ENCODE measurements around the gene PRKAA1.
"Not testable (repeated sequence)": the region's sequence is repeated elsewhere in the genome, so short reads cannot be mapped to it uniquely, and the experiment has no call there.

The PRKAA1 gene

DNA sequence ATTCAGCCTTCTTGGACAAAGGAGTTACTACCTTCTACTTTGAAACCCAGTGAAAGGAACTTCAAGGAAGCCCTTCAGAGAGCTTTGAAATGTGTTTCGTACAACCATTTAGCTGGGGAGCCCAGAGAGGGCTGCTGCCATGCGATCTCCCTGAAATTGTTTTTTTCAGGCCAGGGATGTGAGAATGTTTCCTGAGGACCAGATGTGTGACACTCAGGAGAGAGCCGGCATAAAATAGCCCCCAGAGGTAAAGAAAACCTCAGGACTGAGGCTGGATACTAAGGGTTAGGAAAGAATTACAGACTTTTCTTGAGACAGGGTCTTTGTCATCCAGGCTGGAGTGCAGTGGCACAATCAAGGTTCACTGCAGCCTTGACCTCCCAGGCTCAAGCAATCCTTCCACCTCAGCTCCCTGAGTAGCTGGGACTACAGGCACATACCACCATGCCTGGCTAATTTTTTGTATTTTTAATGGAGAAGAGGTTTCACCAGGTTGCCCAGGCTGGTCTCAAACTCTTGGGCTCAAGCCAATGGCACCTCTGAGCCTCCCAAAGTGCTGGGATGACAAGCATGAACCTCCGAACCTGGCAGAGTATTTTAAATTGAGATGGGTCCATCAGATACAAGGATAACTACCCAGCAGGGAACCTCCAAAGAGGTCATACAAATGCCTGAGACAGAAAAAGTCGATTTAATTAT, 28.5 kb upstream of the PRKAA1 start:
- in situ Hi-C loops (cut with MboI; ENCODE audit: low sequenced_read_pairs) = no loop called here

DNA sequence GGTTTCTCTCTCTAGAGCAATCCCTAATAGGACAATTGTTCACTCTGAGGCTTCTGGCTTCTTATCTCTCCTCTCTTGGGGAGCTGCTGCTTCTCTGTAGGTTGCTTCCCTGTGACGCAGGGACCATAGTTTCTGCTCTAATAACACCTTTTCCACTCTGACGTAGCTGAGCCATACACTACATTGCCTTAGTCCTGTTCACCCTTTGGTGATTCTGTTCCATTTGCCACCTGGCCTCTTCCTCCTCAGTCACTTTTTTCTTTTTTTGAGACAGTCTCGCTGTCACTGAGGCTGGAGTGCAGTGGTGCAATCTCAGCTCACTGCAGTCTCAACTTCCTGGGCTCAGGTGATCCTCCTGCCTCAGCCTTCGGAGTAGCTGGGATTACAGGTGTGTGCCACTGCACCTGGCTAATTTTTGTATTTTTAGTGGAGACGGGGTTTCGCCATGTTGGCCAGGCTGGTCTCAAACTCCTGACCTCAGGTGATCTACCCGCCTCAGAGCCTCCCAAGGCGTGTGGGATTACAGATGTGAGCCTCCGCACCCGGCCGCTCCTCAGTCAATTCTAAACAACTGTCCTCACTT, 27.4 kb upstream of the PRKAA1 start:
- in situ Hi-C loops (cut with MboI; ENCODE audit: low sequenced_read_pairs) = not testable (repeated sequence)

DNA sequence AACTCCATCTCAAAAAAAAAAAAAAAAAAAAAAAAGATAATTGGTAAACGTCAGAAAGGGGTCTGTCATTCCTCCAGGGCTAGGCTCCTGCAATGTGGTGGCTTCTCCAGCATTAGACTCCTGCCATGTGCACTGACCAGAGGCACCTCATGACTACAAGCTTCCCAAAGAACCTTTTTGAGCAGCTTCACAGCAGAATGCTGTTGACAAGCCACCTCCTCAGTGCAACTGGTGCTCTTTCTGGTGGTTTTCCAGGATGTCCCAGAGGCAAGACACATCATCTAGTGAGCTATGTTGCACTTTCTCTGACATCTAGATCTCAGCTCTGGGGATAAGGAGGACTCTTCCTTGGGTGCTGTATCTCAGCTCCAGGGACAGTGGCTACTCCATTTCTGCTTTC, 25.3 kb upstream of the PRKAA1 start:
- in situ Hi-C loops (cut with MboI; ENCODE audit: low sequenced_read_pairs) = no loop called here

DNA sequence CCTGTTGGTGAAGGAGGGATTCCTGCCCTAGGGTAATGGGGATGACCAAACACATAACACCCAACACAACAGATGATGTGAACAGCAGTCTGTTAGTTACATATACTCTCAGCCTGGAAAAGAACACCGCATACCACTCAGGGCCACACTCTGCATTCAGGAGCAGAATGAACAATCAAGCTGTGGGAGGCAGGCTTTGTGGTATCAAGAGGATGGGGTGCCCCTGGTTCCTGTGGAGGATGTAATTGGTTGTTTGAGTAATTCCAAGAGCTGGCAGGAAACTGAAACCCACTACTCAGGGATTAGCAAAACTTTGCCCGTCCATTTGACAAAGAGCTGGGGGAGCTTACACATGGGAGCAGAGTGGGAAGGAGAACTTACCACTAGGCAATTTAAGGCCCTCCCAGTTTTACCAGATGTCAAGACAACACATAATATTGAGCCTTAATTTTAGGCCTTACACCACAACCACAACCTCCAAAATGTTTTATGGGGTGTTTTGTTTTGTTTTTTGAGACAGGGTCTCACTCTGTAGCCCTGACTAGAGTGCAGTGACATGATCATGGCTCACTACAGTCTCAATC, 15.6 kb upstream of the PRKAA1 start:
- in situ Hi-C loops (cut with MboI; ENCODE audit: low sequenced_read_pairs) = no loop called here

DNA sequence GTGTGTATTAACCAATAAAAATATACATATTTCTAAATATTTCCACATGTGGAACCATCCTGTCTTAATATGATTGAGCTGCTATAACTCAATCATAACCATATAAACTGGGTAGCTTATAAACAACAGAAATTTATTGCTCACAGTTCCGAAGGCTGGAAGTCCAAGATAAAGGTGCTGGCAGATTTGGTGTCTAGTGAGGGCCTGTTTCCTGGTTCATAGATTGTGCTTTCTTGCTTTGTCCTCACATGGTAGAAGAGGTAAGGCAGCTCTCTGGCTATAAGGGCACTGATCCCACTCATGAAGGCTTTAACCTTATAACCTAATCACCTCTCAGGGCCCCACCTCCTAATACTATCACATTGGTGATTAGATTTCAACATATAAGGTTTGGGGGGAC, 14.0 kb upstream of the PRKAA1 start:
- in situ Hi-C loops (cut with MboI; ENCODE audit: low sequenced_read_pairs) = no loop called here

DNA sequence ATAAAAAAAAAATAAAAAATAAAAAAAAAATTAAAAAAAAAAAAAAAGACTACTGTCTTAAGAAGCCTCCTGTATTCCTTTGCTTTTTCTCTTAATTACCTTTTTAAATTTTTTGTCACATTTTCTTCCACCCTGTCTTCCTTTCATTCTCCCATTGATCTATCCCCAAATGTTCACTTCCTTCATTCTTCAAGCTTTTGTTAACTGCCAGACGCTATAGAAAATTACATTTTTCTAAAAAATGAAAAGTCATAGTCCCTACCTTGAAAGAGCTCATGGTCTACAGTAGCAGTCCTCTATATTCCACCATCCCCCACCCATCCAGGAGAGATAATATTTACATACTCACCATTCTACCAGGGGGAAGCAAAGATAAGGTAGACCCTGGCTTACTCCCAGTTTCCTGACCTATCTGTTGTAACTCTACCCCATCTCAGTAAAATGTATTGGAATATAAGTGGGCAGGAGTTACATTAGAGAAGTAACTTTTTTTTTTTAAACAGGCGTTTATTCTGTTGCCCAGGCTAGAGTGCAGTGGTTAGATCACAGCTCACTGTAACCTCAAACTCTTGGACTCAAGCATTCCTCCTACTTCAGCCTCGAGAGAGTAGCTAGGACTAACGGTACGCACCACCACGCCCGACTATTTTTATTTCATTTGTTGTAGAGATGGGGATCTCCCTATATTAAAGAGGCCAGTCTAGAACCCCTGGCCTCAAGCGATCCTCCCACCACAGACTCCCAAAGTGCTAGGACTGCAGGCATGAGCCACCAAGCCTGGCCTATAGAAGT, 3.8 kb upstream of the PRKAA1 start:
- in situ Hi-C loops (cut with MboI; ENCODE audit: low sequenced_read_pairs) = no loop called here

DNA sequence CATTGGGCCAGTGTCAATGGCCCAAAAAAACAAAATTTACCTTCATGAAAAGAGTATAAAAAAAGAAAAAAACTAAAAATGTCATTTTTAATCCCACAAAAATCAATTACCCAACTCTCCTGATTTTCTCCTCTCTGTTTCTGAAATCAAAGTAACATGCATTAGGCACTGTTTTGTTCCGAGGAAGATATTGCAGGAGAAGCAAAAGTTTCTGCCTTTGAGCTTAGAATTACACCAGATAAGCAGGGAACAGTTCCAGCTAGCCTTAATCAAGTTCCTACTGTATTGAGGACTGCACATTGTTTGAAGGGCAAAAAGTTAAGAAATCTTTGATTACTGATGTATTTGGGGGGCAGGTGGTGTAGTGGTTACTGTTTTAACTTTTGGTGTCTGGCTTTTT, 1.1 kb upstream of the PRKAA1 start:
- in situ Hi-C loops (cut with MboI; ENCODE audit: low sequenced_read_pairs) = no loop called here

DNA sequence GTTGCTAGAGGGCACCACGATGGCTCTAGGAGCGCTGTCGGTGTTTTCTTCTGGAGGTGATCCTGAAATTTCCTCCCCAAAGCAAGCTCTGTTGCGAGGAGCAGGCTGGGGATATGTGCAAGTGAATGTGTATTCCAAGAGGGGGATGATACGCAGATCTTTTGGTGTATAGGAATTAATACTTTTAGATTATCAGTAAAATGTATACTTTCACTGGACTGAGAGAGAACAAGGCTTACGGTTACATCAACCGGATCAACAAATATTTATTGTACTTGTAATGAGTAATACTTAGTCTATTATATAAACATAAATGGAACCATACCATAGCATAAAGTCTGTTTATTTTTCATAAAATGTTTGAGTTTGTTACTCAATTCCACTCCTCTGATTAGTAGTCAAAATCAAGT, 632 bp upstream of the PRKAA1 start:
- in situ Hi-C loops (cut with MboI; ENCODE audit: low sequenced_read_pairs) = no loop called here

DNA sequence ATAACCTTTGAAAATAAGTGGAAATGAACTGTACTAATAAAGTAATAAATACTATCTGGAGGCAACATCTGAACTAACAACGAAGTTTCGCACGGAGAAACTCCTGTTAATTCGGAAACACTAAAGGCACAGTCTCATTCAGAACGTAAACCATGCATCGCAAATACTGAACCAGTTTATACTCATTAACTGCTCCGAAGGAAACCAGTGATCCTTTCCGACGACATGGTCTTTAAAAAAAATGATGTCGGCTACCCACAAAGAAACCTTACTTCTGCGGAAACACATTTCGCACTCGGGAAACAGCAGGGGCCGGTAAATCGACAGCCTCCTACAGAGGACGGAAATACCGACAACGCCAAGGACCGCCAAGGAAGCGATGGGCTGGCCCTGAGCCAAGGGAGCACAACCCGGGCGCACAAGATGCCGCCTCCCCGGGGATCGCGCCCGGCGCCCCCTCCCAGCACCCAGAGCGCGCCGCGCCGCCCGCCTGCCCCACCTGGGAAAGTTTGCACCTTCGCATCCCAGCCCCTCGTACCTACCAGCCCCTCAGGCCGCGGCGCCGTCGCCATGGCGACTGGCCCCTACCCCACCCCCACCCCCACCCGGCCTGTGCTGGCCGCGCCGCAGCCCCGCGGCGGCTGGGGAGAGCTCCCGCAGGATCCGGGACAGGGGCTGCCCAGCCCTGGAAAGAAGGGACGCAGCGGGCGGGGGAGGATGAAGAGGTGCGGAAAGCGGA, 732 bp downstream of the PRKAA1 start:
- in situ Hi-C loops (cut with MboI; ENCODE audit: low sequenced_read_pairs) = no loop called here

DNA sequence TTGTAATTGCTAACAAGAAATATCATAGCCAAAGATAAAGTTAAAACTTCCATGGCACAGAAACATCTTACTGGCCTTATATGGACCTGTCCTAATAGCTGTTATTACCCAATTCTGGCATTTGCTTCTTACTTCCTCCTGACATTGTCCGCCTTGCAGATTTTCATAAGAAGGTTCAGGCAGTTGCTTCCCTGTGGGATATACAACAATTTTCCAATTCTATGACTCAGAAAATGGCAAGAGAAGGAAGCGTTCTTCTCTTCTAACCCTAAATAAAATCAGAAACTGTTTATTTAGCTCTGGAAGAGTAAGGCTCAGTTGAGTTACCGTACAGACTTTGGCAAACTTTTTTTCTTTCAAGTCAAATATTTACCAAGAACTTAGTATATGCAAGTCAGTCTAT, 1.7 kb downstream of the PRKAA1 start:
- in situ Hi-C loops (cut with MboI; ENCODE audit: low sequenced_read_pairs) = no loop called here

DNA sequence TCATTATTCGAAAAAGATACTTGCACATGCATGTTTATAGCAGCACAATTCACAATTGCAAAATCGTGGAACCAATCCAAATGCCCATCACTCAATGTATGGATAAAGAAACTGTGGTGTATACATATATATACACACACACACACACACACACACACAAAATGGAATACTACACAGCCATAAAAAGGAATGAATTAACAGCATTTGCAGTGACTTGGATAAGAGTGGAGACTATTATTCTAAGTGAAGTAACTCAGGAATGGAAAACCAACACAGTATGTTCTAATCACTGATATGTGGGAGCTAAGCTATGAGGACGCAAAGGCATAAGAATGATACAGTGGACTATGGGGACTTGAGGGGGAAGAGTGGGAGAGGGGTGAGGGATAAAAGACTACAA, 3.3 kb downstream of the PRKAA1 start:
- in situ Hi-C loops (cut with MboI; ENCODE audit: low sequenced_read_pairs) = not testable (repeated sequence)

DNA sequence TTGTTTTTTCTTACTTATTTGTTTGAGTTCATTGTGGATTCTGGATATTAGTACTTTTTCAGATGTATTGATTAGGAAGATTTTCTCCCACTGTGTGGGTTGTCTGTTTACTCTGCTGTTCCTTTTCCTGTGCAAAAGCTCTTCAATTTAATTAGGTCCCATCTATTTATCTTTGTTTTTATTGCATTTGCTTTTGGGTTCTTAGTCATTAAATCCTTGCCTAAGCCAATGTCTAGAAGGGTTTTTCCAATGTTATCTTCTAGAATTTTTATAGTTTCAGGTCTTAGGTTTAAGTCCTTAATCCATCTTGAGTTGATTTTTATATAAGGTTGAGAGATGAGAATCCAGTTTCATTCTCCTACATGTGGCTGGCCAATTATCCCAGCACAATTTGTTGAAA, 3.8 kb downstream of the PRKAA1 start:
- in situ Hi-C loops (cut with MboI; ENCODE audit: low sequenced_read_pairs) = not testable (repeated sequence)

DNA sequence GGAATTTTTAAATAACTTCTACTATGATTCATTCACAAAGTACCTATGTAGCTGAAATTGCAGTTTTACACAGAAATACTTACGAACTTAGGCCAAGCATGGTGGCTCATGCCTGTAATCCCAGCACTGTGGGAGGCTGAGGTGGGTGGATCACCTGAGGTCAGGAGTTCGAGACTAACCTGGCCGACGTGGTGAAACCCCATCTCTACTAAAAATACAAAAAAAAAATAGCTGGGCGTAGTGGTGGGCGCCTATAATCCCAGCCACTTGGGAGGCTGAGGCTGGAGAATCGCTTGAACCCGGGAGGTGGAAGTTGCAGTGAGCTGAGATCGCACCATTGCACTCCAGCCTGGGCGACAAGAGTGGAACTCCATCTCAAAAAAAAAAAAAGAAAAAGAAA, 5.5 kb downstream of the PRKAA1 start:
- in situ Hi-C loops (cut with MboI; ENCODE audit: low sequenced_read_pairs) = not testable (repeated sequence)

DNA sequence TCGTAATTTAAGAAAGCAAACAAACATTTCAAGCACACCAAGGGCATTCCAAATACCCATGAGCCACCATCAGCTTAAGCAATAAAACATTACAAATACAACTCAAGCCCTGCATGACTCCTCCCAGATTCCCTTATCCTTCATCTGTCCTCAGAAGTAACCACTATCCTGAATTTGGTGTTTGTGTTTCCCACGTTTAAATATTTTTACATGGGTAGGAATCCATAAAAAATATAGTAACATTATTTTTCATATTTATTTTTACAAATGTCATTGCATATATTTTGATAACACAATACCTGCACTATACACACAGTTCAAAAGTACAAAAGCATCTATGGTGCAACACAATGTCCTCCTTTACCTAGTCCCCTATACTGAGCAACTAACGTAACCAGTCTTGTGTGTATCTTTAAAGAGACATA, 6.4 kb downstream of the PRKAA1 start:
- in situ Hi-C loops (cut with MboI; ENCODE audit: low sequenced_read_pairs) = no loop called here

DNA sequence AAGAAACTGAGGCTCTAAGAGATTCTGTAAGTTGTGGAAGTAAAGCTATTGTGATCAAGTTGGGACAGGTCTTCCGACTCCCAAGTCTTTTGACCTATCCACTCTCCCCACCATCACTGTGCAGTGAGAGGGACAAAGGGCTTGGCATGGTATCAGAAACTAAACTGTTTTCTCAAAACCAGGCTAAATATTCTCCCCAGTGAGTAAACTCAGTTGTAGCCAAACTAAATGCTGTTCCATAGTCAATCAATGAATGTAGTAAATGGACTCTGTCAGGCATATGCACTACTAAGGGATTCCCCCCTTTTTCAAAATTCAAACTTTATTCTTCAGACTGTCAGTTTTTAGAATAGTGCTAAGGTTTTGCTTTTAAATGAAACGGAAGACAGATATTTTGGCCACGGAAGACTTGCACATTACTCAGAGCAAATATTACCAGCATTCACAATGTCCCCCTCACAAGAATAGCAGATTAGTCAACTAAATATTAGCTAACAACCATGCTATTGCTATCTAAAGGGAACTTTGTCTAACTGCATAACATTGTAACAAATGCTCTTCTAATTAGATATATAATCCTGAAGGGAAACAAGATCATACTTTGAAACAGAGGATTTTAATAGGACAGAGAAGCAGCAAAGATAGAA, 7.1 kb downstream of the PRKAA1 start:
- in situ Hi-C loops (cut with MboI; ENCODE audit: low sequenced_read_pairs) = no loop called here

DNA sequence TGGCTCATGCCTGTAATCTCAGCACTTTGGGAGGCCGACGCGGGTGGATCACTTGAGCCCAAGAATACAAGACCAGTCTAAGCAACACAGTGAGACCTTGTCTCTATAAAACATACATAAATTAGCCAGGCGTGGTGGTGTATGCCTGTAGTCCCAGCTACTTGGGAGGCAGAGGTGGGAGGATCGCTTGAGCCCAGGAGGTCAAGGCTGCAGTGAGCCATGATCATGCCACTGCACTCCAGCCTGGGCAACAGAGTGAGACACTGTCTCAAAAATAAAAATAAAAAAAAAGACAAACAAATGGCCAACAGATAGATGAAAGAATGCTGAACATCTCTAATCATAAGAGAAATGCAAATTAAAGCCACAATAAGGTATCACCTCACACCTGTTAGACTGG, 9.2 kb downstream of the PRKAA1 start:
- in situ Hi-C loops (cut with MboI; ENCODE audit: low sequenced_read_pairs) = not testable (repeated sequence)

DNA sequence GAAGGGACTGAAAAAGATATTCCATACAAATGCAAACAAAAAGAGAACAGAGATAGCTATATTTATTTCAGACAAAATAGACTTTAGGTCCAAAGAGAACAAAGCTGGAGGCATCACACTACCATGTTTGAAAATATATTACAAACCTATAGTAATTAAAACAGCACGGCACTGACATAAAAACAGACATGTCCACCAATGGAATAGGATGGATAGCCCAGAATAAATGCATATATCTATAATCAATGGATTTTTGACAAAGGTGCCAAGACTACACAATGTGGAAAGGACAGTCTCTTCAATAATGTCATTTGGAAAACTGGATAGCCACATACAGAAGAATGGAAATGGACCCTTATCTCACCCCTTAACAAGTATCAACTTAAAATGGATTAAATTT, 10.2 kb downstream of the PRKAA1 start:
- in situ Hi-C loops (cut with MboI; ENCODE audit: low sequenced_read_pairs) = no loop called here

DNA sequence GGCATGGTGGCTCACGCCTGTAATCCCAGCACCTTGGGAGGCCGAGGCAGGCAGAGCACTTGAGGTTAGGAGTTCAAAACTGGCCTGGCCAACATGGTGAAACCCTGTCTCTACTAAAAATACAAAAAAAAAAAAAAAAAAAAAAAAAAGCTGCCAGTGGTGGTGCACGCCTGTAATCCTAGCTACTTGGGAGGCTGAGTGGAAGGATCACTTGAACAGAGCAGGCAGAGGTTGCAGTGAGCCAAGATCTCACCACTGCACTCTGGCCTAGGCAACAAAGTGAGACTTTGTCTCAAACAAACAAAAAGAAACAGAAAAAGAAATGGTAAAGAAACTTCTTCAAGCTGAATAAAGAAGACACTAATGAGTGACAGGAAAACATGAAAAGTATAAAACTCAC, 11.5 kb downstream of the PRKAA1 start:
- in situ Hi-C loops (cut with MboI; ENCODE audit: low sequenced_read_pairs) = not testable (repeated sequence)

DNA sequence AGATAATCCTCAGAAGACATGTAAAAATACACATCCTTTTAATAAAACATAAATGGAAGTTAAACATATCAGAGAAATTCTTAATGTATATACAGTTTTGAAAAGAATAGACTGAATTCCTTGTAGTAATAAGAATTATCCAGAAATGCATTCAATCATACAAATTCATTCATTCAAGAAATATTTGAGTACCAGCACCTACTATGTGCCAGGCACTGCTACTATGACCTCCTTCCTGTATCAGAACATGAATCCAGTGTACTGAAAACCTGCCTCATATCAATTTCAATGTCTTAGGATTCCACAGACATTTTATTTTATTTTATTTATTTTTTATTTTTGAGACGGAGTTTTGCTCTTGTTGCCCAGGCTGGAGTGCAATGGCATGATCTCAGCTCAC, 13.3 kb downstream of the PRKAA1 start:
- in situ Hi-C loops (cut with MboI; ENCODE audit: low sequenced_read_pairs) = no loop called here

DNA sequence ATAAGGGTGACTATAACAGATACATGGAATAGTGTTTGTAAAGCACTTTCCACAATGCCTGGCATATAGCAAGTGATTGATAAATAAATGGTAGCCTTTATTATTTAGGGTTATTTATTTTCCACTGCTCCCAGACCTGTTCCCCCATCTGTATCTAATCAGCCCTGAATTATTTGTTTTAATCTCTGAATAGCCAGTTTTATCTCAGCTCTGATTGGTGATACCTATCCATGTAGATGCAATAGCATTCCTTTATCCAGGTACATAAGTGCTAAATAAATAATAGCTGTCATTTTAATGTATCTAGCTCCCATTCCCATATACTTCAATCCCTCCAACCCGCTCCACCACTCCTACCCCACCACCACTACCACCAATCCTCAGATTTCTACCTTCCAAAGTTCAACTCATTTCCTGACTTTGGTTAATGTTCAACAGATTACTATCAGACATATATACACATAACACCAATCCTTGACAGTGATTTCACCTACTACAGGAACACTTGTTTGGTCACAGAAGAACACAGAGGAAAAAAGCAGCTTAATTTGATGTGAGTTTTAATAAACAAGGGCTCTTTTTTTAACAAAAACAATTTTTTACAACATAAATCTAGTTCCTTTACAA, 14.0 kb downstream of the PRKAA1 start:
- in situ Hi-C loops (cut with MboI; ENCODE audit: low sequenced_read_pairs) = no loop called here

All from HL-60/S4 treated with retinoic acid at 250 ng/mL for 4 days and 3 days (cell line).